PC-3 (cell line): ENCODE results near the gene ACTN4. TPM values are rescaled to one million over a fixed set of nuclear protein-coding genes. Genes with fewer than 3 reads are reported as not detected.

Source experiments
- ATAC-seq: fragments of 200-7000 bp; cut with Tn5 transposase; 2 replicates; pipeline ENCODE4 v1.9.1; 2020; ENCODE audit warnings: mild to moderate bottlenecking, moderate library complexity
- BruUV-seq: library from RNA; stranded (reverse); fragments of 400-500 nt; replicated peaks from 2 replicates; lab custom pipeline; 2021; lab: Mats Ljungman, UMichigan
- CTCF ChIA-PET: fragments of 300-600 bp; sonication (Branson Sonifier 250); formaldehyde crosslinking; loops from one replicate; lab custom pipeline; 2022; ENCODE audit warnings: antibody characterized with exemption; lab: Charles Lee
- POLR2A ChIA-PET: fragments of 300-600 bp; sonication (Branson Sonifier 250); formaldehyde crosslinking; loops from one replicate; lab custom pipeline; 2022; ENCODE audit warnings: antibody characterized with exemption; ENCODE audit not compliant: unreplicated experiment; lab: Charles Lee
- DNase-seq: peaks from one replicate; pipeline ENCODE4 v3.0.0-alpha.2; 2015
- H2AFZ ChIP-seq: fragments of 300-600 bp; sonication (generic); 2 replicates; pipeline ENCODE4 v1.6.0; 2016; ENCODE audit warnings: antibody characterized with exemption, low read length
- H3F3A ChIP-seq: fragments of 300-600 bp; sonication (generic); one replicate; pipeline ENCODE4 v1.6.0; 2017; ENCODE audit warnings: antibody characterized with exemption, low read length, control low read depth, mild to moderate bottlenecking; ENCODE audit not compliant: unreplicated experiment
- H3K27ac ChIP-seq: fragments of 300-600 bp; sonication (generic); 2 replicates; pipeline ENCODE4 v1.5.1; 2016; ENCODE audit warnings: mild to moderate bottlenecking, low read length
- H3K27me3 ChIP-seq: fragments of 300-600 bp; sonication (generic); 2 replicates; pipeline ENCODE4 v1.6.1; 2016; ENCODE audit warnings: low read length, mixed read lengths
- H3K36me3 ChIP-seq: fragments of 300-600 bp; sonication (generic); 2 replicates; pipeline ENCODE4 v1.6.1; 2016; ENCODE audit warnings: low read depth, mixed run types, low read length, mixed read lengths
- H3K4me1 ChIP-seq: fragments of 300-600 bp; sonication (generic); 2 replicates; pipeline ENCODE4 v1.5.1; 2016; ENCODE audit warnings: low read length; ENCODE audit not compliant: insufficient read depth
- H3K4me2 ChIP-seq: fragments of 300-600 bp; sonication (generic); 2 replicates; pipeline ENCODE4 v1.6.0; 2016; ENCODE audit warnings: low read length
- H3K4me3 ChIP-seq: fragments of 300-600 bp; sonication (generic); 2 replicates; pipeline ENCODE4 v1.5.1; 2016; ENCODE audit warnings: mild to moderate bottlenecking, low read length, mixed read lengths
- H3K79me2 ChIP-seq: fragments of 300-600 bp; sonication (generic); 2 replicates; pipeline ENCODE4 v1.6.1; 2017; ENCODE audit warnings: low read length, mixed read lengths
- H3K9ac ChIP-seq: fragments of 300-600 bp; sonication (generic); 2 replicates; pipeline ENCODE4 v1.6.0; 2016; ENCODE audit warnings: mild to moderate bottlenecking, low read length
- H3K9me2 ChIP-seq: fragments of 300-600 bp; sonication (generic); replicated peaks from 2 replicates; pipeline ENCODE4 v1.6.1; 2016; ENCODE audit warnings: mixed run types, low read length, mixed read lengths
- H3K9me3 ChIP-seq: fragments of 300-600 bp; sonication (generic); 2 replicates; pipeline ENCODE4 v1.6.1; 2016; ENCODE audit warnings: low read length, mixed read lengths
- H4K20me1 ChIP-seq: fragments of 300-600 bp; sonication (generic); 2 replicates; pipeline ENCODE4 v1.6.1; 2016; ENCODE audit warnings: low read length, mixed read lengths
- CTCF ChIP-seq: fragments of 300-600 bp; sonication (generic); conservative IDR thresholded peaks from 2 replicates; pipeline ENCODE4 v1.5.1; 2017; ENCODE audit warnings: antibody characterized with exemption, low read depth, mild to moderate bottlenecking, low read length
- EZH2 ChIP-seq: fragments of 300-600 bp; sonication (generic); IDR thresholded peaks from one replicate; pipeline ENCODE4 v1.6.1; 2017; ENCODE audit warnings: antibody characterized with exemption, mild to moderate bottlenecking, low read length; ENCODE audit not compliant: unreplicated experiment
- EZH2phosphoT487 ChIP-seq: fragments of 300-600 bp; sonication (generic); IDR thresholded peaks from 2 replicates; pipeline ENCODE4 v1.6.1; 2018; ENCODE audit warnings: mild to moderate bottlenecking, antibody characterized with exemption, low read length, borderline replicate concordance
- intact Hi-C: fragments of 100-400 bp; cut with micrococcal nuclease; formaldehyde crosslinking; loops from 2 replicates; pipeline ENCODE4 v1.9.0; 2023
- total RNA-seq: library from RNA; depleted of rRNA; stranded (reverse); fragments of >200 nt; gene quantifications from 2 replicates; pipeline ENCODE4 v1.2.3, GENCODE V29; 2014

Gene ACTN4
- total RNA-seq, 1 experiment from 2014 or later: 397 TPM

GRCh38 chr19:38742296-38742695 lies 94.8 kb downstream of the ACTN4 start:
- ChIA-PET CTCF (no interaction called here), POLR2A (no interaction called here)
- Histone ChIP-seq H4K20me1 (no peaks in the 10 kb centered on the region), H3K9me3 (no peaks in the 10 kb centered on the region), H3K4me1 (no peaks in the 10 kb centered on the region; the same call in 1 of the 2 replicates), H3F3A (no peaks in the 10 kb centered on the region), H2AFZ (no peak overlapping the region), H3K4me3 (no peak overlapping the region), H3K4me2 (no peak overlapping the region), H3K36me3 (no peaks in the 10 kb centered on the region), H3K27ac (no peak overlapping the region), H3K27me3 (no peaks in the 10 kb centered on the region), H3K9ac (no peak overlapping the region), H3K9me2 (no peaks in the 10 kb centered on the region), H3K79me2 (no peaks in the 10 kb centered on the region)
- DNase-seq (no peak), ATAC-seq (no peak)
- TF ChIP-seq EZH2phosphoT487 (no peak), EZH2 (no peak), CTCF (no peak)
- intact Hi-C loops: no loop called here
- BruUV-seq: no TSS peak

- Histone ChIP-seq H3K9me2 (no peaks in the 10 kb centered on the region), H3K4me1 (no peaks in the 10 kb centered on the region), H3K9ac (no peak overlapping the region), H2AFZ (no peak overlapping the region), H3K27ac (no peak overlapping the region), H4K20me1 (no peaks in the 10 kb centered on the region), H3K9me3 (no peaks in the 10 kb centered on the region), H3K4me3 (no peak overlapping the region), H3K4me2 (no peak overlapping the region), H3K36me3 (no peaks in the 10 kb centered on the region), H3K27me3 (no peaks in the 10 kb centered on the region), H3K79me2 (no peaks in the 10 kb centered on the region), H3F3A (no peaks in the 10 kb centered on the region)
- ChIA-PET POLR2A (no interaction called here), CTCF (no interaction called here)
- DNase-seq (no peak), ATAC-seq (no peak)
- TF ChIP-seq CTCF (no peak), EZH2 (no peak), EZH2phosphoT487 (no peak)
- intact Hi-C loops: no loop called here
- BruUV-seq: no TSS peak
These were observed 95.5 kb downstream of the ACTN4 start for GRCh38 chr19:38742906-38743305.

GRCh38 chr19:38743394-38744297 lies 96.2 kb downstream of the ACTN4 start:
- no peaks in the 10 kb centered on the region for H3K79me2 ChIP-seq
- H3K9me2 ChIP-seq: no peaks in the 10 kb centered on the region
- no TSS peak for BruUV-seq
- H3K9ac ChIP-seq: no peak overlapping the region
- TF ChIP-seq EZH2phosphoT487 (no peak), CTCF (no peak), EZH2 (no peak)
- H3K27ac ChIP-seq: no peak overlapping the region
- H3K4me1 ChIP-seq: no peaks in the 10 kb centered on the region
- no peak overlapping the region for H3K4me2 ChIP-seq
- POLR2A ChIA-PET: no interaction called here
- no peaks in the 10 kb centered on the region for H3K27me3 ChIP-seq
- CTCF ChIA-PET: no interaction called here
- no peaks in the 10 kb centered on the region for H4K20me1 ChIP-seq
- intact Hi-C loops: no loop called here
- H3K9me3 ChIP-seq: no peaks in the 10 kb centered on the region
- no peak overlapping the region for H2AFZ ChIP-seq
- no peaks in the 10 kb centered on the region for H3K36me3 ChIP-seq
- ATAC-seq: no peak
- H3F3A ChIP-seq: no peaks in the 10 kb centered on the region
- no peak overlapping the region for H3K4me3 ChIP-seq
- DNase-seq: no peak
